ENCODE measurements around the gene ANAPC2.

ANAPC2 gene

DNA sequence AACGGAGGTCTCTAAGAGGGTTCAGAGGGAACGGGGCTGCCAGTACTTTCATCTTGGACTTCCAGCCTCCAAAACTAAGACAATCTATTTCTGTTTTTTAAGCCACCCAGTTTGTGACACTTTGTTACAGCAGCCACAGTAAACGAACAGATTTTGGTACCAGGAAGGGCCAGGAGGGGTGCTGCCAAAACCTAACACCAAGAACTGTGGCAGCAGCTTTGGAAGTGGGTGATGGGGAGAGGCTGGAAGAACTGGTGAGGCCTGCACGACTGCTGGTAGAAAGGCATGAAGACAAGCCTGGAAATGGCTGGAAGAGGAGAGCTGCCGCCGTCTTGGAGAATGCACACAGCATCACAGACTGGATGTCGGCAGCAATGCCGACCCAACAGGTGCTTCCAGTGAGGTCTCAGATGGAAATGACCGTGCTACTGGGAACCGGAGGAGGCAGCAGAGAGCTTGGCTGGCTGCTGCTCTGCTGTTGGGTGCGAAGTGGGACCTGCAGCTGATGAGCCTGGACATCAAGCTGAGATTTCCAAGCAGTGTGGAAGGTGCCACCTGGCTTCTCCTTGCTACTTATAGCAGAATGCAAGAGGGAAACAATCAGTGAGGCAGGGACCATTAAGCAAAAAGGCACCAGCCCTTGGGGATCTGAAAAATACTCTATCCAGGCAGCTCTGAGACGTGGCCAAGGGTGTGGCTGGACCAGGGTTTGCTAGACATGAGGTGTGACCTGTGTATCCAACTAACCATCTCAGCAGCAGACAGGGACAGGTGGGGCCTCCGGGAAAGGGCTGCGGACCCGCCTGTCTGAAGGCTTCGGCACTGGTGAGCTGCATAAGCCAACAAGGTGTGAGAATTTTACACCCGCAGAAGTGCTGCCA is 11.8 kb downstream of the ANAPC2 start:
- DNase-seq (ENCODE audit: low read depth in 2 of 2, low spot score in 1 of 2) = no peak

DNA sequence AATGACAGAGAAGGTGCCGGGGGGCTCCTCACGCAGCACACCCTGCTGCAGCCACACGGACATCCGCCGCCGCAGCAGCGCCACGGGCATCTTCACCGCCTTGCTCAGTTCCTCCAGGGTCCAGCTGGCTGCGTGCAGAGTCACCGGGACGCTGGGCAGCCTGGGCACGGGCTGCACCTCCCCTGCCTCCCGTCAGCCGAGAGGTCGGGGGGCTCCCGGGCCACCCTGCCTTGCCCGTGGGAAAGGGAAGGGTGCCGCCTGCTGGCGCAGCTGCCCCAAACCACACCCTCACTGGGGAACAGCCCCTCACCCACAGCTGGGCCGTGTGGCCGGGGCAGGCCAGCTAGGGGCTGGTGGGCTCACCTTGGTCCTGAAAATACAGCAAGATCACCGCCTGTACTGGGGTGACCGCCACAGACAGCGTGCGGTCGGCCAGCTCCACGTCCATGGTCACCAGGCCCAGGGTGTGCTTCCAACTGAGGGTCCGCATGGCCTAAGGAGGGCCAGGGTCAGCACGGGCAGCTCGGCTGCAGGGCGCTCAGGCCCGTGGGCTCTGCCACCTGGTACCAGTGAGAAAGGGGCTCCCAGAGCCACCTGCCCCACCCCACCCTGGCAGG is 12.9 kb downstream of the ANAPC2 start:
- no peak for DNase-seq (ENCODE audit: low read depth in 2 of 2, low spot score in 1 of 2)

- DNase-seq (ENCODE audit: low read depth in 2 of 2, low spot score in 1 of 2) = no peak
Observed at GRCh38 chr9:137174722-137175293, 13.6 kb downstream of the ANAPC2 start.

DNA sequence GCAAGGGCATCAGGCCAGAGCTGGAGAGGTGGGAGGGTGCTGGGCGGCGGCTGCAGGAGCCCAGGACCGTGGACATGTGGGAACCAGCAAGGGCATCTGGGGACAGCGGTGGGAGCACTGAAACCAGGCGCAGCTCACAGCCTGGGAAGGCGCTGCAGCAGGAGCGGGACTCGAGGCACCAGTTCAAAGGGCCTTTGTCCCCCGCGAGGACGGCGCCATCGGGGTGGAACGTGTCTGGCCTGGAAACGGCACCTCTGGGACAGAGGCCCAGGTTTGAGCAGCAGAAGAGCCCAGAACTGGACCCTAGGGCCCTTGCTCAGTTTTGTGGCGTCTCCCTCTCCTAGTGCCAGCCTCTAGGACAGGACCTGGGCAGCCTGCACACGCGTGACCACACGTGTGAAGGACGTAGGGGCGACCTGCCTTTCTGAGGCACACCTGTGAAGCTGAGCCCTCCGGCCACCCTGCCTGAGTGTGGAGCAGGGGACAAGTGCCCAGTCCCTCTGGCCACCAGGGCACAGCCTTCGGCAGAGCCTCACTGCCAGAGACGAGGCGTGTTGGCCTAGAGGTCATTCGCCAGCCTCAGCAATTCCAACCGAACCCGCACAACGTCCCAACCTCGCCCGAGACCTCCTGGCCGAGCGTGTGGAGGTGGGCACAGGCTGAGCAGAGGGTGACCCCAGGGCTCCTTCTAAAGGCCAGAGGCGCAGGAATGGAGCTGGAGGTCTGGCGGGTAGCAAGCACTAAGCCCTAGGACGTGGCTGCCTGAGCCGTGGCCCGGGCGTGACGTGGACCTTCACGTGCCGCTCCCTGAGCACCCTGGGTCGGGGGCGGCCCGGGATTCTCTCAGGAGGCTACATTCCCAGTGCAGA is 14.3 kb downstream of the ANAPC2 start:
- no peak for DNase-seq (ENCODE audit: low read depth in 2 of 2, low spot score in 1 of 2)

GRCh38 chr9:137172901-137173795 is 15.2 kb downstream of the ANAPC2 start:
- no peak for DNase-seq (ENCODE audit: low read depth in 2 of 2, low spot score in 1 of 2)

DNA sequence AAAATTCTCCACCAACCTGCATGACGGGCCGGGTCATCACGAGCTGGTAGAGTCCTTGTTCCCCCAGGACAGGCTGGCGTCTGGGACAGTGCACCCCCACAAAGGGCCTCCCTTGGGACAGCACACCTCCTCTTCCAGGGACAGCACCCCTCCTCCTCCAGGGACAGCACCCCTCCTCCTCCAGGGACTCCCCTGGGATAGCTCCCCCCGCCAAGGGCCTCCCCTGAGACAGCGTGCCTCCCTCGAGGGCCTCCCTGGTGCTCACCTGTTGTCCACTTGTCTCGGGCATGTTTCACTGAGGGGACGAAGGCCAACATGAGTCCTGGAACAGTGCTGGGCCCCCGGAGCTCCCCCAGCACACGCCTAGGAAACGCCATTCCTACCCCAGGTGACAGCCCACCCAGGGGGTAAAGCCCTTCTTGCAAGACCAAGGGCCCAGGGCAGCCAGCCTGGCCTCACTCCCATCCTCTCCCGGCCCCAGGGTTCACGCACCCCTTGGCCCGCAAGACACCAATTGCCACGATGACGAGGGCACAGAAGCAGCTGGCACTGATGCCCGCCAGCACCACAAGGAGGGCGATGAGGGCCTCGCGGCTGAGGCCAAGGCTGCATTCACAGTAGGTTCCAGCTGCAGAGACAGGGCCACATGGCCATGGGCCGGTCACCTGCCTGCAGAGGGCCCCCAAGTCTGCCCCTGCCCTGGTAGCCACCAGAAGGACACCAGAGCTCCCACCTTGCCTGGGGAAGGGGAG is 17.0 kb downstream of the ANAPC2 start:
- no peak for DNase-seq (ENCODE audit: low read depth in 2 of 2, low spot score in 1 of 2)

- no peak for DNase-seq (ENCODE audit: low read depth in 2 of 2, low spot score in 1 of 2)
Observed at GRCh38 chr9:137170486-137171148, 17.7 kb downstream of the ANAPC2 start.

DNA sequence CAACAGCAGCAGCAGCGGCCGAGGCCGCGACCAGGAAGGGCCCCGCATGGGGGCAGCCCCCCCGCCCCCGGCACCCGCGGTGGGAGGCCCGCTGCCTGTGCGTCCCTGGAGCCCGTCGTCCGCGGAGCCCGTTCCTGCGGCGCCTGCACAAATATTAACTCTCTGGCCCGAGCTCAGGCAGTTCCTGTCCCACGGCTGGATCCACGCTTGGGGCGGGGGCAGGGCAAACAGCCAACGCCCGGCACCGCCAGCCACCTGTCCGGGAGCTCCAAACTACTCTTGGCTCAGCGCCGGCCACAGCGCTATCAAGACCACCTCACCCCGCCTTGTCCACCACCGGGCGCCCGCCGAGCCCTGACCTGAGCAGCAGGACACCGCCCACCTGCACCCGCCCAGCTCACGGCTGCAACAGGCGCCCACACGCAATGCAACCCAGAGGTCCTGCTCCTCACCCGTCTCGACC is 18.4 kb downstream of the ANAPC2 start, which contains the start of gene LRRC26:
Gene LRRC26 (minus strand): TSS at position 156 of the 463 bp plus-strand sequence. CDS start 108 bp downstream, at position 48.
- DNase-seq (ENCODE audit: low read depth in 2 of 2, low spot score in 1 of 2) = no peak

DNA sequence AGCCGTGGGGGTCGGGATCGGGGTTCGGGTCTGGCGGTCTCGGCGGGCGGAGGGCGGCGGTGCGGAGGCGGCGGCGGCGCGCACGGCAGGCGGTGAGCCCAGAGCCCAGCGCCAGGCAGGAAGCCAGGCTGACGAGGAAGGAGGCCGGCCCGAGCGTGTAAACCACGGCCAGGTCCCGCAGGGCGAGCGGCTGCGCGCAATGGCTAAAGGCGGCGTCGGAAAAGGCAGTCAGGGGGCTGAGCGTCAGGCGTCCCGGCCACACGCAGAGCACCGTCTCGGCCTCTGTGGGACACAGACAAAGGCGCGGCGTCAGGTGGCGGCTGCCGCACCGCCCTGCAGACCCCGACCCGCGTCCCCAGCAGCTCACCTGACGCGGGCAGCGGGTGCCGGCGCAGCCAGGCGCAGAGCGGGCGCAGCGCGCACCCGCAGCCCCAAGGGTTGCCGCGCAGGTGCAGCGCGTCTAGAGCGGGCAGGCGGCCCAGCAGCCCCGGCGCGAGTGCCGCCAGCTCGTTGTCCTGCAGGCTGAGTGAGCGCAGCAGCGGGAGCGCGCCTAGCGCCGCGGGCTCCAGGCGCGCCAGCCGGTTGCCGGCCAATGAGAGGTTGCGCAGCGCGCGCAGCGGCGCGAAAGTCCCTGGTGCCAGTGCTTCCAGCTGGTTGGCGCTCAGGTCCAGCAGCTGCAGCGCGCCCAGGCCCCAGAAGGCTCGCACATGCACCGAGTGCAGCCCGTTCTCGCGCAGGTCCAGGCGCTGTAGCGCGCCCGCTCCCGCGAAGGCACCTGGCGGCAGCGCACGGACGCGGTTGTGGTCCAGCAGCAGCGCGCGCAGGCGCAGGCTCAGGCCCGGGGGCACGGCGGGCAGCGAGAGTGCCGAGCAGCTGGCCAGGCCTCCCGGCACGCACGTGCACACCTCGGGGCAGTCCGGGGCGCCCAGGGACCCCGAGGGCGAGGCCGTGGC is 19.2 kb downstream of the ANAPC2 start:
- DNase-seq (ENCODE audit: low read depth in 2 of 2, low spot score in 1 of 2) = no peak

- no peak for DNase-seq (ENCODE audit: low read depth in 2 of 2, low spot score in 1 of 2)
Observed at GRCh38 chr9:137168573-137168903, 19.8 kb downstream of the ANAPC2 start.

GRCh38 chr9:137167747-137168572 is 20.4 kb downstream of the ANAPC2 start:
- DNase-seq (ENCODE audit: low read depth in 2 of 2, low spot score in 1 of 2) = no peak

DNA sequence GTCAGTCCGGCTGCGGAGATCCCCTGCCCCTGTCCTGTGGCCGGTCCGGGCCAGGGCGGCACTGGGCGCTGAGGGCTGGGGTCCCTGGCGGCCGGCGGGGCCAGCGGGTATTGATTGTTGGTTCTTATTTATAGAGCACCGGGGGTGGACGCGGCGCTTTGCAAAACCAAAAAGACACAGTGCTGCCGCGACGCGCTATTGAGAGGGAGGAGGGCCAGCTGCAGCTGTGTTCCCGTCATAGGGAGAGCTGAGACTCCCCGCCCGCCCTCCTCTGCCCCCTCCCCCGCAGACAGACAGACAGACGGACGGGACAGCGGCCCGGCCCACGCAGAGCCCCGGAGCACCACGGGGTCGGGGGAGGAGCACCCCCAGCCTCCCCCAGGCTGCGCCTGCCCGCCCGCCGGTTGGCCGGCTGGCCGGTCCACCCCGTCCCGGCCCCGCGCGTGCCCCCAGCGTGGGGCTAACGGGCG is 21.0 kb downstream of the ANAPC2 start:
- no peak for DNase-seq (ENCODE audit: low read depth in 2 of 2, low spot score in 1 of 2)

- DNase-seq (ENCODE audit: low read depth in 2 of 2, low spot score in 1 of 2) = no peak
Observed at GRCh38 chr9:137166380-137167229, 21.8 kb downstream of the ANAPC2 start.

DNA sequence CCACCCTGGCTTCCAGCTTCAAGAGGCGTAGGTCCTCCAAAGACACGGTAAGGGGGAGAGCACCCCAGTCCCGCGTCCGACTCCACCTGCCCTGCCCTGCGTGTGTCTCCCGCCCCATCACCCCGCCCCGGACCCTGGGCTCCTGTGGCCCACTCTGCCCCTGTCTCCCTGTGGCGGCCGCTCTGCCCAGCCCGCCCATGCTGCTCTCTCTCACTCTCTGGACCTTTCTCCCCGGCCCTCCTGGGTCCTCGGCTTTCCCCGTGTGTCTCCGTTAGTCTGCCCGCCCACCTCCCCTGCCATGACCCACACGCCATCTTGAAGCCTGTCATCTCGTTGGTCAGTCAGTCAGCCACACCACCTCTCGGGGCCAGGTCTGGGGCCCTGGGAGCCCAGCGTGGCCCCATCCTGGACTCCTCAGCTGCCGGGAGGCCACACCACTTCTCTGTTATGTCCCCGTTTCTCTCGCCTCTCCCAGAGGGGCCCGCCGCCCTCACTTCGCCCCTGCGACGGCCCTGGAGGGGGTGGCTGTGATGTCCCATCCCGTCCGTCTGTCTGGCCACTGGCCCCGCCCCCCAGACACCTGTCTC is 23.0 kb downstream of the ANAPC2 start:
- no peak for DNase-seq (ENCODE audit: low read depth in 2 of 2, low spot score in 1 of 2)

All from stimulated activated CD8-positive, alpha-beta memory T cell treated with anti-CD3 and anti-CD28 coated beads, Interleukin-4, amount 100 ng/mL, for 1 hour (primary cell).